Gastrocnemius medialis (tissue), 4 donors: ENCODE results near the gene CMTM3. TPM values are rescaled to one million over a fixed set of nuclear protein-coding genes. Genes with fewer than 3 reads are reported as not detected.
"Not testable (repeated sequence)": the region's sequence is repeated elsewhere in the genome, so short reads cannot be mapped to it uniquely, and the experiment has no call there.

ENCODE experiments used
- ATAC-seq, 2 donors: fragments of 150-250 bp; one replicate each; pipeline ENCODE4 v1.9.1; 2016
- DNase-seq, 2 donors: peaks; one replicate each; pipeline ENCODE4 v3.0.0-alpha.2; 2019
- H3K27ac ChIP-seq, 4 donors: fragments of 200-600 bp; sonication (generic); 1 replicate in 1 of 4; 2 replicates in 3 of 4; pipeline ENCODE4 v1.5.1; 2016 to 2018; ENCODE audit warnings: mild to moderate bottlenecking in 2 of 4, moderate library complexity in 1 of 4
- H3K27me3 ChIP-seq, 3 donors: fragments of 200-600 bp; sonication (generic) in 2 of 3; 1 replicate in 1 of 3; 2 replicates in 2 of 3; pipeline versions ENCODE4 v1.5.1 to v1.6.0; 2016 to 2019; ENCODE audit warnings: mild to moderate bottlenecking in 1 of 3, moderate library complexity in 1 of 3
- H3K36me3 ChIP-seq, 2 donors: fragments of 200-600 bp; sonication (generic) in 1 of 2; one replicate each; pipeline ENCODE4 v1.5.1; 2017 to 2018
- H3K4me1 ChIP-seq, 2 donors: fragments of 200-600 bp; sonication (generic) in 1 of 2; one replicate each; pipeline ENCODE4 v1.5.1; 2016 to 2017; ENCODE audit warnings: mild to moderate bottlenecking in 2 of 2
- H3K4me3 ChIP-seq, 4 donors: fragments of 200-600 bp; sonication (generic) in 3 of 4; 1 replicate in 1 of 4; 2 replicates in 3 of 4; pipeline ENCODE4 v1.5.1; 2016 to 2019; ENCODE audit warnings: mild to moderate bottlenecking in 2 of 4
- H3K9me3 ChIP-seq, 3 donors: fragments of 200-600 bp; sonication (generic) in 2 of 3; 1 replicate in 1 of 3; 2 replicates in 2 of 3; pipeline ENCODE4 v1.5.1; 2016 to 2019
- POLR2A ChIP-seq, 2 donors: fragments of 450-650 bp; IDR thresholded peaks; one replicate each; pipeline ENCODE4 v1.6.1; 2017; ENCODE audit warnings: antibody characterized with exemption in 2 of 2, mild to moderate bottlenecking in 2 of 2, moderate library complexity in 2 of 2
- in situ Hi-C, 4 donors: fragments of 200-750 bp; cut with MboI; loops; one replicate each; pipeline versions ENCODE4 v1.15.0 to v1.8.0; 2017; ENCODE audit warnings: low sequenced_read_pairs in 4 of 4
- intact Hi-C: fragments of 100-400 bp; cut with DNase I; formaldehyde crosslinking; loops from one replicate; pipeline ENCODE4 v1.15.1; 2023; ENCODE audit warnings: low total_unique reads
- total RNA-seq, 4 donors: library from RNA; depleted of rRNA; stranded (reverse); fragments of >200 nt; gene quantifications; one replicate each; pipeline versions ENCODE4 v1.1.0 to v1.2.3, GENCODE V29; 2016
- TF ChIP-seq, protein P1 (sequence below), 5 experiments: fragments of 450-650 bp in 3 of 5; fragments of 200-600 bp in 2 of 5; sonication (generic) in 2 of 5; IDR thresholded peaks in 4 of 5; conservative IDR thresholded peaks in 1 of 5; 1 replicate in 4 of 5; 2 replicates in 1 of 5; pipeline ENCODE4 v1.5.1; 2016 to 2019; ENCODE audit warnings: antibody characterized with exemption in 5 of 5, mild to moderate bottlenecking in 3 of 5, moderate library complexity in 3 of 5

Gene CMTM3
- total RNA-seq, 4 donors from 2014 or later: 2.6 to 11.3 (median 5.1) TPM

DNA sequence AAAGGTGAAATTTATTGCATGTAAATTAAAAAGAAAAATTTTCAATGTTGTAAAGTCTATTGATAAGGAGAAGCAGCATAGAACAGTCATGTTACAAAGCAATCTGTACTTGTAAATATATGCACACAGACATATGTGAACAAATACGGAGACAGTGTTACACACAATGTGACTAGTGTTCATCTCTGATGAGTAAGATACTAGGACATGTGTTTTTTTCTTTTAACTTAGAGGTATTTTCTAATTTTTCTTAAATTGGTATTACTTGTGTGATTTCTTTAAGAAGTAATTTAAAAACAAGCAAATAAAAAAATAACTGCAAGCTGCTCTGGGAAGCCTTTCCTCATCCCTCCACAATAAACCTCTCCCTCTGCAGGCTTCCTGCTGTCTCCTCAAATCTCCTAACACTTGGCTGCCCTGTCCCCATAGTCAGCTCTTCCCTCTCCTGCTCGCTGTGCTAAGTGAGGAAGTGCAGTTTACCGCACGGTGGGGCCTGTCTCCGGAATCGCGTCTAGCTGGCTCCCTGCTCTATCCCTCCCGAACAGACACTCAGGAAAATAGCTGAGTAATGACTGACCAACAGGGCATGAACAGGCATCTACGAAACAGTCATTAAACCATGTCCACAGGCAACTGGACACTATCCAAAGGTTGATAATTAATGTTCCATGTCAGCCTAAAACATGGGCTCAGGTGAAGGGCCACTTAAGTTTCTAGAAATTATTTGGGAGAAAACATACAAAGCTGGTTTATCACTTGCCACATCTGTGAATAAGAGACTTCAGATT, 56.1 kb downstream of the CMTM3 start:
- Histone ChIP-seq H3K27me3 (no peaks in the 10 kb centered on the region), H3K4me1 (peaks cover 10 to 17% of the 10 kb centered on the region in 2 donors), H3K27ac (peak overlapping the region; percentile 62 to 73 (median 68)), H3K9me3 (no peaks in the 10 kb centered on the region), H3K36me3 (no peaks in the 10 kb centered on the region), H3K4me3 (no peak overlapping the region)
- in situ Hi-C loops: no loop called here
- ATAC-seq (peak; percentile 93 to 97), DNase-seq (peak; percentile 43 to 74)
- TF ChIP-seq, protein P1, sequence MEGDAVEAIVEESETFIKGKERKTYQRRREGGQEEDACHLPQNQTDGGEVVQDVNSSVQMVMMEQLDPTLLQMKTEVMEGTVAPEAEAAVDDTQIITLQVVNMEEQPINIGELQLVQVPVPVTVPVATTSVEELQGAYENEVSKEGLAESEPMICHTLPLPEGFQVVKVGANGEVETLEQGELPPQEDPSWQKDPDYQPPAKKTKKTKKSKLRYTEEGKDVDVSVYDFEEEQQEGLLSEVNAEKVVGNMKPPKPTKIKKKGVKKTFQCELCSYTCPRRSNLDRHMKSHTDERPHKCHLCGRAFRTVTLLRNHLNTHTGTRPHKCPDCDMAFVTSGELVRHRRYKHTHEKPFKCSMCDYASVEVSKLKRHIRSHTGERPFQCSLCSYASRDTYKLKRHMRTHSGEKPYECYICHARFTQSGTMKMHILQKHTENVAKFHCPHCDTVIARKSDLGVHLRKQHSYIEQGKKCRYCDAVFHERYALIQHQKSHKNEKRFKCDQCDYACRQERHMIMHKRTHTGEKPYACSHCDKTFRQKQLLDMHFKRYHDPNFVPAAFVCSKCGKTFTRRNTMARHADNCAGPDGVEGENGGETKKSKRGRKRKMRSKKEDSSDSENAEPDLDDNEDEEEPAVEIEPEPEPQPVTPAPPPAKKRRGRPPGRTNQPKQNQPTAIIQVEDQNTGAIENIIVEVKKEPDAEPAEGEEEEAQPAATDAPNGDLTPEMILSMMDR (IDR thresholded peaks at IDR 0.05 in 4 of 5, conservative IDR thresholded peaks at IDR 0.05 in 1 of 5): peak in 1 of 5 experiments; percentile 33
- no peak for TF ChIP-seq POLR2A (IDR thresholded peaks at IDR 0.05)
- intact Hi-C loops: loop anchor here (1.0 kb wide), 1 partner anchor 36 kb away; the partner anchor contains the start of gene CMTM4

DNA sequence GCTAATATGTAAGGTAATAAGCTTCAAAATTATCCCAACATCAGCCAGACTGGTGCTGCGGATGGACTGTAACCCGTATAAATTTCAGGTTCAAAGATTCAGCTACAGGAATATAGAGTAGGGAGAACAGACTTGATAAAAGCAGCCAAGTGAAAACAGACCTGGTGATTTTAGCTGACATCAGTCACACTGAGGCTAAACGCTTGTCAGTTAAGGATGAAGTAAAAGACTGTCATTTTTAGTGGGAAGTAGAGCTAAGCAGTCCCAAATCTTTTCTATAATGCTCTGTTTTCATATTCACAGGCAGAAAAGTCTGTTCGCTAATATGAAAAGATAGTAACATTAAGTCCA, 56.7 kb downstream of the CMTM3 start:
- intact Hi-C loops: loop anchor here (1.0 kb wide), 1 partner anchor 35 kb away; the partner anchor contains the start of gene CMTM4
- ATAC-seq: peak in 1 of 2 donors; percentile 19
- Histone ChIP-seq H3K27ac (peak overlapping the region; percentile 62 to 73 (median 68)), H3K36me3 (no peaks in the 10 kb centered on the region), H3K27me3 (no peaks in the 10 kb centered on the region), H3K4me3 (no peak overlapping the region), H3K4me1 (peaks cover 10 to 17% of the 10 kb centered on the region in 2 donors), H3K9me3 (no peaks in the 10 kb centered on the region)
- DNase-seq: no peak
- in situ Hi-C loops: no loop called here
- TF ChIP-seq, protein P1 (IDR thresholded peaks at IDR 0.05 in 4 of 5, conservative IDR thresholded peaks at IDR 0.05 in 1 of 5): no peak
- TF ChIP-seq POLR2A (IDR thresholded peaks at IDR 0.05): no peak

DNA sequence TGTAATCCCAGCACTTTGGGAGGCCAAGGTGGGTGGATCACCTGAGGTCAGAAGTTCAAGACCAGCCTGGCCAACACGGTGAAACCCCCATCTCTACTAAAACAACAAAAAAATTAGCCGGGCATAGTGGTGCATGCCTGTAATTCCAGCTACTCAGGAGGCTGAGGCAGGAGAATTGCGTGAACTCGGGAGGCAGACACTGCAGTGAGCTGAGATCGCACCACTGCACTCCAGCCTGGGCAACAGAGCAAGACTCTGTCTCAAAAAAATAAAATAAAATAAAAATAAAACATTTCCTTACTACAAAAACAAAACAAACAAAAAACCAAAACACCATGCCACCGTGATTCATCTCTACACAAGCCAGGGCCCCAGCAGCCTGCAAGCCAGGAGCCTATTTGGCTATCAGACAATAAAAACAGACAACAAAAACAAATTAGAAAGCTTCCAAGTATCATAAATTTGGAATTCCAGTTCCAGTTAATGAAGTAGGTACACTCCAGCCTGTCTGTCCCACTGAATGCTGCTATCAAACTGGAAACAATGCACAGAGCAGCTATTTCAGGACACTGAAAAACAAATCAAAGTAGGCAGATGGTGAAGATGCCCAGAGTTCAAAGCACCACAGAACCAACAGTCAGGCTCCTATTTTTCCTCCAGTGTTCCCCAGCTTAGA, 57.3 kb downstream of the CMTM3 start:
- in situ Hi-C loops, H3K36me3 ChIP-seq, ATAC-seq, H3K4me3 ChIP-seq, DNase-seq, H3K9me3 ChIP-seq, H3K27me3 ChIP-seq: not testable (repeated sequence)
- intact Hi-C loops: loop anchor here (1.0 to 2.0 kb wide), 2 partner anchors 34 to 89 kb away; partner anchors contain the start of genes CMTM4 and DYNC1LI2
- H3K27ac ChIP-seq: peak overlapping the region; percentile 11 to 72 (median 62)
- H3K4me1 ChIP-seq: peaks cover 10 to 17% of the 10 kb centered on the region in 2 donors

DNA sequence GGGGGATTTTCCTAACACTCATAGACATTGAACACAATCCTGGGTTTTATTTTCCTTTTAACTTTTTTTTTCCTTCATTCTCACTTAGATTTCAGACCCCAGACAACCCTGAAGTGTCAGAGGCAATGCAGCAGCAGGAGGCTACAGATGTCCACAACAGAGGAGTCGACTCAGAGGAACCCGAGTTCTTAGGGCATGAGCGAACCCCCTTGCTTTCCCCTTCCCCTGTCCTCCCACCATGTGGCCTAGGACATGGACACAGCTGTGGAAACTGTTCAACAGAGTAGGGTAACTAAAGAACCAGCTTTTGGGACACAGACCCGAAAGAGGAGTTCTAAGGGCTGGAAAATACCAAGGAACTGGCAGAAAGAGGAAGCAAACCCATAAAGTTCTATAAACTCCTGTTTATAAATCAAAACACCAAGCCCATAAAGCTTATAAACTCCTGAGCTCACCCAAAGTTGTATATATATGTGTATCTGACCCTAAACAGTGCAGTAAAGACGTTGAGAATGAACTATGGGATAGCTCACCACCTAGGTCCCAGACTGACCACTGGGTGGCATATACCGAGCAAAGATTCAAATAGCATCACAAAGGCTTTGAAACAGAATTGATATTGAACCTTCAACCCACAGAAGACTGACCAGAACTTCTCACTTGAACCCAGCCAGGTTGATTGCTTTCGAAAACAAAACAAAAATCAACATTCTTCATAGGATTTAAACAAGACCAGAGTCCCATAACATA, 58.1 kb downstream of the CMTM3 start:
- no peaks in the 10 kb centered on the region for H3K36me3 ChIP-seq
- in situ Hi-C loops: no loop called here
- intact Hi-C loops: loop anchor here (2.0 kb wide), 1 partner anchor 88 kb away; the partner anchor contains the start of gene DYNC1LI2

More for the DNA sequence above, 58.1 kb downstream of the CMTM3 start:
- TF ChIP-seq POLR2A (IDR thresholded peaks at IDR 0.05): no peak
- TF ChIP-seq, protein P1 (IDR thresholded peaks at IDR 0.05 in 4 of 5, conservative IDR thresholded peaks at IDR 0.05 in 1 of 5): peak in 2 of 5 experiments; percentile 16 to 37
- peak overlapping the region in 2 of 4 donors; percentile 11 to 63 for H3K27ac ChIP-seq
- H3K27me3 ChIP-seq: no peaks in the 10 kb centered on the region
- DNase-seq (no peak), ATAC-seq (no peak)
- no peaks in the 10 kb centered on the region for H3K9me3 ChIP-seq
- no peak overlapping the region for H3K4me3 ChIP-seq
- peaks cover 10 to 17% of the 10 kb centered on the region in 2 donors for H3K4me1 ChIP-seq

Other genes starting within 250 kb of the CMTM3 start
- 10 to 100 TPM; 24.3 to 37.4 (median 31.7) TPM for gene CDH5, start 238.0 kb upstream of the CMTM3 start, total RNA-seq
- not detected for gene BEAN1, start 177.4 kb upstream of the CMTM3 start, total RNA-seq
- gene TK2, start 54.6 kb upstream of the CMTM3 start, total RNA-seq: 10 to 100 TPM; 10.6 to 22.7 (median 15.5) TPM
- 1 to 10 TPM; 5.8 to 8.5 (median 6.9) TPM for gene CKLF, start 52.1 kb upstream of the CMTM3 start, total RNA-seq
- gene CMTM1, start 38.3 kb upstream of the CMTM3 start, total RNA-seq: under 1 TPM in 1 of 4 donors, not detected in 3; 0.31 TPM
- not detected for gene CMTM2, start 25.2 kb upstream of the CMTM3 start, total RNA-seq
- gene CMTM4, start 92.0 kb downstream of the CMTM3 start, total RNA-seq: 10 to 100 TPM in 1 of 4 donors, 1 to 10 TPM in 3; 5.7 to 15.0 (median 7.2) TPM
- 10 to 100 TPM; 57.4 to 80.3 (median 62.6) TPM for gene DYNC1LI2, start 146.9 kb downstream of the CMTM3 start, total RNA-seq
- gene TERB1, start 196.9 kb downstream of the CMTM3 start, total RNA-seq: not detected
- gene NAE1, start 226.3 kb downstream of the CMTM3 start, total RNA-seq: 10 to 100 TPM; 29.1 to 57.0 (median 34.8) TPM
- under 1 TPM in 1 of 4 donors, not detected in 3; 0.19 TPM for gene CA7, start 239.7 kb downstream of the CMTM3 start, total RNA-seq